LNCaP clone FGC (cell line): ENCODE measurements around the gene YY1.

Source experiments
- DNase-seq: peaks from one replicate; pipeline ENCODE4 v3.0.0-alpha.2; 2011; ENCODE audit warnings: low read depth
- H3K4me3 ChIP-seq: 2 replicates; pipeline ENCODE4 v1.5.1; 2011; ENCODE audit warnings: mild to moderate bottlenecking, low read depth, low read length, control low read depth
- CTCF ChIP-seq: IDR thresholded peaks from 2 replicates; pipeline ENCODE4 v1.5.1; 2012; ENCODE audit warnings: mild to moderate bottlenecking; ENCODE audit not compliant: control insufficient read depth, insufficient read depth; ENCODE audit errors: extremely low read depth

YY1 gene

GRCh38 chr14:100250732-100251465 is 12.0 kb downstream of the YY1 start:
- no peak for DNase-seq
- no peak overlapping the region for H3K4me3 ChIP-seq
- no peak for TF ChIP-seq CTCF

- H3K4me3 ChIP-seq = no peak overlapping the region
- no peak for DNase-seq
- no peak for TF ChIP-seq CTCF
These were observed 13.7 kb downstream of the YY1 start for GRCh38 chr14:100252684-100253083.

- no peak for TF ChIP-seq CTCF
- no peak for DNase-seq
- no peak overlapping the region for H3K4me3 ChIP-seq
These were observed 17.5 kb downstream of the YY1 start for GRCh38 chr14:100256339-100256895.

GRCh38 chr14:100261621-100262020 is 22.7 kb downstream of the YY1 start:
- no peak overlapping the region for H3K4me3 ChIP-seq
- no peak for TF ChIP-seq CTCF
- DNase-seq = no peak

GRCh38 chr14:100262545-100262944 is 23.6 kb downstream of the YY1 start:
- no peak for DNase-seq
- no peak overlapping the region for H3K4me3 ChIP-seq
- TF ChIP-seq CTCF = no peak

GRCh38 chr14:100263141-100263540 is 24.2 kb downstream of the YY1 start:
- no peak for DNase-seq
- no peak for TF ChIP-seq CTCF
- no peak overlapping the region for H3K4me3 ChIP-seq

GRCh38 chr14:100267990-100268389 is 29.0 kb downstream of the YY1 start:
- no peak for TF ChIP-seq CTCF
- DNase-seq = no peak
- H3K4me3 ChIP-seq = no peak overlapping the region
